Stimulated activated CD4-positive, alpha-beta T cell treated with anti-CD3 and anti-CD28 coated beads, Interleukin-2, amount 100 ng/mL, for 4 hours (primary cell): ENCODE results near the gene GGA1.

Experiments
- DNase-seq: peaks from one replicate; pipeline ENCODE4 v3.0.0-alpha.2; 2020; ENCODE audit warnings: low read depth

The GGA1 gene

DNA sequence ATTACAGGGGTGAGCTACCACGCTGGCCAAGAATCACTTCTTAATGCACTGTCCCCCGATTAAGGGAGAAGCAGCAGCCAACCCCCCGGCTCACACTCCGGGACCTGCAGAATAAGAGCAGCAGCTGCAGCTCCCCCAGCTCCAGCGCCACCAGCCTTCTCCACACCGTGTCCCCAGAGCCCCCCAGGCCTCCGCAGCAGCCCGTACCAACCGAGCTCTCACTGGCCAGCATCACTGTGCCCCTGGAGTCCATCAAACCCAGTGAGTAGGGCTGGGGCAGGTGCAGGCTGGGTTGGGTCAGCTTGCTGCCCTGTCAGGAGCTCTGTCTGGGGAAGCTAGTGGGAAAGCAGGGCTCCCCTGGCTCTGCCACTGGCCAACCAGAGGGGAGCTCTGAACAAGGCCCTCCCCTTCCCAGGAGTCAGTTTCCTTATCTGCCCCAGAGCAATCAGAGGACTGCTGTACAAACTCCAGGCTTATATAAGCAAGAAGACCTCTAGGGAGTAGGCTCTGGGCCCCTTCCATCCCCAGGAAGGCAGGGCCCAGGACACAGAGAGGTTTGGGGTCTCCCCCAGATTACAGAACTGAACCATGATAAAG is 22.3 kb downstream of the GGA1 start:
- no peak for DNase-seq

DNA sequence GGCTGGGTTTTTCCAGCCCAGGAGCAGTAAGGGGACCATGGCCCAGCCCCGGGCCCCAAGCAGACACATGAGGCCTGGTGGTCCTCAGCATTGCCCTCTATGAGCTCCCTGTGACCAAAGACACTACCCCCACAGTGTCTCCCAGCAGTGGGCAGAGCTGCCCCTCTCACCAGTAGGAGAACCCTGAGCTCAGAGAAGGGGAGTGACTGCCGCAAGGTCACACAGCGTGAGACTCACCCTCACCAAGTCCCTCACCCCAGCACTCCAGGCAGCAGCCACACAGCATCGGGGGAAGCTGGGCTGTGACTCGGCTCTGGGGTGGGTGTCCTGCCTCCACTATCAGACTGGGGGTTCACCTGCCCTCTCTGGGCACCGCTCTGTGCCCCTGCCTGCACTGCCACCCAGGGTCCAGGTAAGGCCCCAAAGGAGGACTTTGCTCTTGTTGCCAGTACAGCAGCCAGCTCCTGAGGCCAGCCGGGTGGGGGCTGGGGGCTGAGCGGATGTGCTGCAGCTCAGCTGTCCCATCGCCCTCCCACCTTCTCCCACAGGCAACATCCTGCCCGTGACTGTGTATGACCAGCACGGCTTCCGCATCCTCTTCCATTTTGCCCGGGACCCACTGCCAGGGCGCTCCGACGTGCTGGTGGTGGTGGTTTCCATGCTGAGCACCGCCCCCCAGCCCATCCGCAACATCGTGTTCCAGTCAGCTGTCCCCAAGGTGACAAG is 23.0 kb downstream of the GGA1 start:
- no peak for DNase-seq

DNA sequence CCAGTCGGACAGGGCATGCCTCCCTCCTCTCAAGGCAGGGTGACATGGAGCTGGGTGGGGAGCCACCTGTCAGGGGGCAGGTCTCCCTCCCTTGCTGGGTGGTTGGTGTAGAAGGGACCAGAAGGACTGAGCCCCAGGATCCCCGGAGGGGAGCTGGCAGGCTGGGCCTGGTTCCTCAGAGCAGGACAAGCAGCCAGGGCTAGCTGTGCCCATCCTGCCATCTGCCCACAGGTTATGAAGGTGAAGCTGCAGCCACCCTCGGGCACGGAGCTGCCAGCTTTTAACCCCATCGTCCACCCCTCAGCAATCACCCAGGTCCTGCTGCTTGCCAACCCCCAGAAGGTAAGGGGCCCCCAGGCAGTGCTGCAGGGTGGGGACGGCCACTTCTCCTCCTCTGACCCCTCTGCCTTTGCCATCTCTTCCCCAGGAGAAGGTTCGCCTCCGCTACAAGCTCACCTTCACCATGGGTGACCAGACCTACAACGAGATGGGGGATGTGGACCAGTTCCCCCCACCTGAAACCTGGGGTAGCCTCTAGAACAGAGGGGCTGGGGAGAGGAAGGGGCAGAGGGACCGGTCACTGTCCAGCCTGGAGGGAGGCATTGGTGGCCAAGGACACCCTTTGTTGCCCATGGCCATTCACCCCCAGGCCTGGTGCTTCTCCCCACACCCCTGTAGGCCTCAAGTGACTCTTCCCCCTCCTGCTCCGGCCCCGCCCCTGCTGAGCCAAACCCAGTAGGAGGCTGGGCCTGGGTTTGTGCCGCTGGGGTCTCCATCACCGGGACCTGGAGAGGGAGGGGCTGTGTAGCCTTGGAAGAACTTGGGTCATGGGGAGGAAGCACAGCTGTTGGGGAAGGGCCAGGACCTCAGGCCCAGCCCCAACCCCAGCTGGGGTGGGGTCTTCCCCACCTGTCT is 23.8 kb downstream of the GGA1 start:
- no peak for DNase-seq

DNA sequence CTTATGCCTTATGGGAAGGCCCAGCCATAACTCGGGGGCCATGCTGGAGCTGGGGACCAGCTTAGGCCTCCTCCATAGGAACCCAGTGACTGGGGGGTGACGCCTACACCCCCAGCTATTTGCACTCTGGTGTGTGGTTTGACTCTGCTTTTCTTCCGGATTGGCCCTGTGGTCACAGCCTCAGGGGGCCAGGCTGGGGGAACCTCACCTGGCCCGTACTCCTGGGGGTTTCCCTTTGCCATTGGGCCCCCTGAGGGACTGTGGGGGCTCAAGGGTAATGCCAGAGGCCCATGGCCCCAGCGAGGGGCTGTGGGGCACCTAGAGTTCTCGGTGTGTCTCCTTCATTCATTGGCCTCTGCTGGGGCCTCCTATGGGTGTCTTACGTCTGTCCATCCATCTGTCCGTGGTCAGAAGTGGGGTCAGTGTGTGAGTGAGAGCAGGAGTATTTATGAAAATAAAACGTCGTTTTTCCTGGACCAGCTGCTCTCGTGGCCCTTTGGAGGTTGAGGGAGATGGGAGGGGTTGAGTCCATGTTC is 24.5 kb downstream of the GGA1 start:
- DNase-seq = no peak

DNA sequence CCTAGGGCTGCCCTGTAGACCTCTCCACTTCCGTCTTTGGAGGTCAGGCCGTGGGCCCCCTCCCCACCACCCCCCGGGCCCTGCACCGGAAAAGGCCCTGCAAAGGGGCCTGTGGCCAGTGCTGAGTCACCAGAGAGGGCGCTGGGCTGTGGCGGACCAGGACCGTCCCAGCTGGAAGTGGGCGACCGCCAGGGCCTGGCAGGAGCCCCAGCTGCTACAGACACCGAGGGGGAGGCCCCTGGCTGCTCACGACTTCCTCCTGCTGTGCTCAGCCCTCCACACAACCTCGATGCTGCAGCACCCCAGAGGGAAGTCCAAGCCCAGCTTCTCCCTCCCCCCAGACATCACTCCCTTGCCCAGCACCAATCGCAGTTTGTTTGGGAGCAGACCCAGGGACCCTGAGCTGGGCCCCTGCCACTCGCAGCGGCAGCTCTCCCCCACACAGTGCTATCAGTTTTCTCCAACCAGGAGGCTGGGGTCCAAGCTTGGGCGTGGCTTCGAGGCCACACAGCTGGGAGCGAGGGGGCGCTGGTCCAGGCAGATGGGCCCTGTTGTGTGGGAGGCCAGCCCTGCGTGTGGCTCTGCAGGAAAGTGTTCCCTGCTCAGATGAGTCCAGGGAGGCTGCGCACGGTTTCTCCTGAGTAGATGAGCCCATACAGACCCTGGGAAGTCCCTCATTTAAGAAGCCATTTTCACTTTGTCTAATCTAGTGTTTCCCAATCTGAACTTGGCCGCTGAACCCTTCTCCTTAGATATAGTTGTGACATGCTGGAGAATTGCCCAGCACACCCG is 25.2 kb downstream of the GGA1 start:
- DNase-seq = no peak

DNA sequence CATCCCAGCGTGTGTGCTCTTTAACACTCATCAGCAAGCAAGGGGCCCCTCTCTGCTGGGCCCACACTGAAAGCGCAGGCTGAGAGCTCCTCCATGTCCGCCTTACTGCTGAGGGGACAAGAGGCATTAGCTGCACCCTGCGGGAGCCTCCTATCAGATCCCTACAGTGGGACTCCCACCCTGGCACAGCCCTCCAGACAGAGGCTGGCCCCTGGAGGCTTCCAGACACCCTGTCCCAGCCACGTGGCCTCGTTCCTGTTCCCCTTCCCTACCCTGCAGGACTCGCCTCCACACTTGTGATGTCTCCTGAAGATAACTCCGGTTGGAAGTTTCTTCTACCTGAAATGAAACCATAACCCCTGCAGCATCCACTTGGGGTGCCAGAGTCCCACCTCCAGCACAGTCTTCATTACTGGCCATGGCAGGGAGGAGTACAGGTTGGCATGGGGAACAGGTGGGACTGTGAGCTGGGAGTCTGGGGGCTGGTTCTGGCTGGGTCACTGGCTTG is 25.8 kb downstream of the GGA1 start:
- no peak for DNase-seq

DNA sequence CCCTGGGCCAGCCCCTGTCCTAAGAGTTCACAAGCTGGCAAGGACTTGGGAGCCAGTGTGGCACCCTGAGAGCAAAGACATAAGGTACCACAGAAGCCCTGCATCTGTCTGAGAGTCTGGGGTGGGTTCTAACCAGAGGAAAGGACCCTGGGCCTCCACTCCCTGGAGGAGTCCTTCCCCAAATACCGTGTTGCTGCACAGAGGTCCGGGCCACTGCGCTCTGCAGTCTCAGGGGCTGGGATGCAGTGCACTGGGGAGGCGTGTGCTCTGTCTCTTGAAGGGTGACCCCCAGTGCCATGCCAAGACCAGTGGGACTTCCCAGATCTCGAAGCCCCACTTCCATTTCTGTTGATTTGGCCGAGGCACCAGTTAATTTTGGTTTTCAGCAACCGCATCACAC is 26.5 kb downstream of the GGA1 start:
- DNase-seq = no peak

DNA sequence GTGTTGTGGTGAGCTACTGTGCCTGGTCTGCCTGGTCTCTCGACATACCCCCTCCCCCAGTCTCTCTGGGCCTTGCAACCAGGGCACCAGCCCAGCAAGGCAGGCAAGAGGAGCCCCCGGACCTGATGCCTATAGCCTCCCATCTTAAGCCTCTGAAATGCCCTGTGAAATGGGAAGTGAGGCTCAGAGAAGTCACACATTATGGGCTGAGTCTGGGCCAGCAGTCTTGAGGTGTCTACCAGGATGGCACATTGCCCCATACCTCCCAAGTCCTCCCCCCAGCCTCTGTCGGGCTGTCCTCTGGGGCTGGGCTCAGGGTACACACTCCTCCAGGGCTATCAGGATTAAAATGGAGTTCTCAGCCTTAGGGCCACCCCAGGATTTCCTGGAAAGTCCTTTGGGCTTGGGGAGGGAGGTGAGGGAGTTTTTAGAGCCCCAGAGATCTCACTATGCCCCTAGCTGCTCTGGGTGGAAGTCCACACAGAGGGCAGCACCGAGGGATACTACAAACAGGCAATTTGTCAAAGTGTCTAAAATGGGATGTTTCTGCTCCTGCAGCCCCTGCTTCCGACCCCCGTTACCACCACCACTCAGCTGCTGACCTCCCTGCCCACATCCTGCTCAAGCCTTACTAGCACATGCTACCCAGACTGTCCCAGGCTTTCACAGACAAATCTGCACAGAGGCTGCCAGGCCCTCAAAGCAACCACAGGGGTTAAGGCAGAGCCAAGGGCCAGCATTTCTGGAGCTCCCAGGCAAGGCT is 27.7 kb downstream of the GGA1 start:
- no peak for DNase-seq

DNA sequence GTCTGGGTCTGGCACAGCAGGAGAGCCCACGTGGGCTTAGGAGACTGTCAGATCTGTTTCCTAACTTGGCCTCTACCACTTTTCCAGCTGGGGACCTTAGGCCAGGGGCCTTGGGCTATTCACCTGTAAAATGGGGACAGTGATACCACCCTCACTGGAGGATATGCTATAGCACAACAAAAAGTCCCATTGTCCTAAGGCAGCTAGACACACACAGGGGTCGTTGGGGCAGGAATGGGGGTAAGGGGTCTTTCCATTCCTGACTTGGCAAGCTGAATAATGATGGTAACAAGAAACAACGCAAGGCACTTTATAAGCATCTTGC is 28.3 kb downstream of the GGA1 start:
- DNase-seq = no peak

DNA sequence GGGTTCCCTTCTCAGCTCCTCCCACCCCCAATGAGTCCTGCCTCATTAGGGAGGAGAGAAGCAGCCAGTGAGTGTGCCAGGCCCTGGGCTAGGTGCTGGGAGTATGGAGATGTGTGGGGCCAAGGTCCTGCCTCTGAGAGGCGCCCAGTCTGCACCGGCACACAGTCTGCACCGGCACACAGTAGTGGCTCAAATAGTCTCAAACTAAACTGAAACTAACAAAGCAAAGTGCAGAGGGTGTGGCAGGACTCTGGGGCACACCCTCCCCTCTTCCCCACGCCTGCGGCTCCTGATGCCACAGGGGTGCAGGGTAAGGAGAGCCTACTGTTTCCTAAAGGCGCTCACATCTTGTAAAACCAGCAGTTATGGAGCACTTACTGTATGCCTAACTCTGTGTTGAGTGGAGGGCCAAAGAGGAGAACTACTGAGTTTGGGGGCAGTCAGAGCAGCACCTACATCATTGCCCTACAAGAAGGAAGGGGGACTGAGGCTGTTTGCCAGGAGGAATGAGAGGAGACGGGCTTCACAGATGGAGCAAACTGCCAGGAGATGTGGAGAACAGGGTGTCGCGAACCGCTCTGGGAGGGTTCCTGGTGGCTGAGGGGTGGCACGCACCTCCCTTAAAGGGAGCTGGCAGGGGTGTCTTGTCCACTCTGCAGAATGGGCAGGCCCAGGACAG is 29.9 kb downstream of the GGA1 start:
- no peak for DNase-seq

DNA sequence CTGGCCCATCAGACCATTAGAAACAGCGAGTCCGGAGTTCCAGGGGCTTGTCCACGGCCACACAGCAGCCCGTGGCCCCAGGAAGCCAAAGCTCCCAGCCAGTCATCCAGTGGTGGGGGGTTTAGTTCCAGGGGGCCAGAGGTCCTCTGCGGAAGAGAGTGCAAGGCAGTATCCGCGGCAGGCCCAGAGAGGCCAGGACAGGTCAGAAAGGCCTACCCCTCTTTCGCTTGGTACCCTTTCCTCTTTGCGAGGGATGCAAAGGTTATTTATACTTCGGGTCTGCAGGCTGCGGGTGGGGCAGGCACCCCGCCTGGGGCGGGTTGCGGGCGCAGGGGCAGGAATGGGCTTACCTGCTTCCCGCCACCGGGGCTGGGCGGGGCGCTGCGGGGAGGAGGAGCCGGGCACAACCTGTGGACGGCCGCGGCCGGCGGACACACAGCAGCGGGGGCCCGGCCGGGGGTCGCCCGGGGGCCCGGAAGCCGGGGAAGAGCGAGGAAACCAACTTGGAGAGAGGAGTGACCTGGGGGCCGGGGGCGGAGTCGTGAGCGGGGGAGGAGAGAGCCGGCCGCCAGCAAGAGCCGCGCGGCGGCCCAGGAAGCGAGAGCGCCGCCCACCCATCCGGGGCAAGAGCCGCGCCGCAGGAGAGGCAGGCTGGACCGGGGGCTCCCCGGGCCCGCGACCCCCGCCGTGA is 30.6 kb downstream of the GGA1 start, which contains the start of gene SH3BP1:
Gene SH3BP1, plus strand, starts transcription at position 600 of the 691 bp plus-strand sequence. CDS start 119 bp downstream, outside the sequence.
- DNase-seq = peak; percentile 36

DNA sequence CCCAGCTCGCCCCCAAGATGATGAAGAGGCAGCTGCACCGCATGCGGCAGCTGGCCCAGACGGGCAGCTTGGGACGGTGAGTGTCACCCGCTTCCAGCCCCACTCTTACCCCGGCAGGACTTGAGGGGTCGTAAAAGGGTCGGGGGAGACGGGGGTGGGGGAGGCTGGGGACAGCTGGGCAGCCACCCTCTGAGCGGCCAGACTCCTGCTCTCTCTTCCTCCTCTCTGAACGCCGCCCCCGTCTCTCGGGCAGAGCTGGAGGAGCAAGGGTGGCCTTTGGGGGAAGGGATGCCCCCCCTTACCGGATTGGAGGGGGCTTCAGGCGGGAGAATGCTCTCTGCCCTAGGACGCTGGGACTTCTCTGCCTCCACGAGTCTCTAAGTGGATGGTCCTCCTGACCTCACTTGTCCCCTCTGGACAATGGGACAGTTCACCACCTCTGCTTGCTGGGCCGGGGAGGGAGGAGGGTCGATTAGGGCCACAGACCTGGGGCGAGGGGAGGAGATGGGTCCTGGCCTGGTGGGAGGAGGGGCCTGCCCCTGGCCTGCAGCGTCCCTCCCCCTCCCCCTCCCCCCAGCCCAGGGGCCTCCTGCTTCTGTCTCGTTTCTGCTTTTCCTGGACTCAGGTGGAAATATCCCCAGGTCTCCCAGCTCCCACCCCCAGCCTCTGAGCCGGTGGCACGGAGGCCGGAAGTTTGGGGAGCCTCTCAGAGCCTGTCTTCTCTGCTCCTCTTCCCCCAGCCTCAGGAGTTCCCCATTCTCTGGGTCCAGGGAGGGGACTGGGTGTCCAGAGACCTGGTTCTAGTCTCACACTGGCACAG is 31.3 kb downstream of the GGA1 start:
- no peak for DNase-seq

DNA sequence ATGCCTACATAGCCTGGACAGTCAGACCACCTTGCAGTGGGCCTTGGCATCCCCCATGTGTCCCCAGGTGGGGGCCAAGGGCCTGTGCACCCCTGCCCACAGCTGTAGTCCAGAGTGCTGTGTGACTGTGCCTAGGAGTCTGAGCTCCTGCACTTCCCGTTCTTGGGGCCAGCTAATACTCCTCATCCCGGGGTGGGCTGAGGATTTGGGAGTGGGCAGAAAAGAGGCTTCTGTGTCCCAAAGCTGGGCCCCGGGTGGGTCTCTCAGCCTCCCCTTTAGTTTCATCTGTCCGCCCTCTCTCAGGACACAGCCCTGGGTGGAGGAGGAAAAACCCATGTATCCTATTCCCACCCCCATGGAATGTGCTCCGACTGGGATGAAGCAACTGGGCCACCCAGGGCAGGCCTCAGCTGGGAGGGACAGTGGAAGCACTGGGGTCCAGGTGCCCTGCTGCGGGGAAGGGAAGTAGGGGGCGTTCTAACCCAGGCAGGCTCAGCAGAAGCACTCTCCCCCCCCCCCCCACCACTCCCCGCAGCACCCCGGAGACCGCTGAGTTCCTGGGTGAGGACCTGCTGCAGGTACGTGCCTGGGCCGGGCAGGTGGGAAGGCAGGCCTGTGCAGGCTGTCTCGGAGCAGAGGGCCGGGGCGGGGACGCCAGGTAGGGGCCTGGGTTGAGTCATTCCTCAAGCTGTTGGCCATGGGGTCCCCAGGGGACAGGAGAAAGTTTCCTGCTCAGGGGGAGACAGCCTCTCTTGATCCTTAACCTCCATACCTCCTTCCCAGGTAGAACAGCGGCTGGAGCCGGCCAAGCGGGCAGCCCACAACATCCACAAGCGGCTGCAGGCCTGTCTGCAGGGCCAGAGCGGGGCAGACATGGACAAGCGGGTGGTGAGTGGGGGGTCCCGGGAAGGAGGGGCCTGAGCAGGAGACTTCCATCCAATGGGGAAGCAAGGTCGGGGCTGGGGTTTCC is 32.2 kb downstream of the GGA1 start:
- no peak for DNase-seq

DNA sequence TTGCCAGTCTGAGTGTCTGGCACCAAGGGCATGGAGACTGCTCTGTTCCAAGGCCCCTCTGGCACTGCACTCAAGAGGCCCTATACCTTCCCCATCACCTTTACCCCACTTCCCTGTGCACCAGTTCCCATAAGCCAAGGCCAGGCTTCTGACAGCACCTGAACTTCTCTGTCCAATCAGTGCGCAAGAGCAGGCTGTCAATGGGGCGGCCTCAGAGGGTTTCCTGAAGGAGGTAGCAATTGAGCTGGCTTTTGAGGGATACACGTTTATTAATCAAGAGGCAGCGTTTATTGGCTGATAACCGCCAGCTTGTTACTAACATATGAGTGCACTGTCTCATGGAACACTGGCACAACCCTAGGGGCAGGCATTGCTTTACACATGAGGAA is 32.9 kb downstream of the GGA1 start:
- no peak for DNase-seq

DNA sequence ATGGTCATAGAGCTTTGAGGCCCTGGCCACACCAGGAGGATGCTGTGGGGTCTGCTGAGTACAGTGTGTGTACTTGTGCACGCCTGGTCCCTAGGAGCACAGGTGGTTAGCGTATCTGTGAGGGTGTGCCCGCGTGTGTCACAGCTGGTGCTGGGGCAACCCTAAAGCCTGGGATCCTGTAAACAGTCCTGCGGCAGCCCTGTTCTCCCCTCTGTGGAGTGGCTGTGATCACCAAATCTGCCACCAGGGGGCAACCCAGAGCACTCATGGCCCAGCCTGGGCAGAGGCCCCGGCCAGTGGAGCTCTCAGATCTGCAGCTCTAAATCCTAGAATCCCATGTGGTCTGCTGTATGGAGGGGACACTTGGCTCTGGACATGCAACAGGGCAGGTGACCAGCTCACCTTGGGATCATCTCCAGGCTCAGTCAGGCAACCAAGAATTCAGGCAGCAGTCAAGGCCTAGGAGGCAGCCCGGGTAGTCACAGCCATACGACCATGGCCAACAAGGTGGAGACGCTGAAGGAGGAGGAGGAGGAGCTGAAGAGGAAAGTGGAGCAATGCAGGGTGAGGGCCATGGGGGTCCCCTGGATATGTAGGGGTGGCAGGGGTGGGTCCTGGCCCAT is 34.7 kb downstream of the GGA1 start:
- peak; percentile 75 for DNase-seq

DNA sequence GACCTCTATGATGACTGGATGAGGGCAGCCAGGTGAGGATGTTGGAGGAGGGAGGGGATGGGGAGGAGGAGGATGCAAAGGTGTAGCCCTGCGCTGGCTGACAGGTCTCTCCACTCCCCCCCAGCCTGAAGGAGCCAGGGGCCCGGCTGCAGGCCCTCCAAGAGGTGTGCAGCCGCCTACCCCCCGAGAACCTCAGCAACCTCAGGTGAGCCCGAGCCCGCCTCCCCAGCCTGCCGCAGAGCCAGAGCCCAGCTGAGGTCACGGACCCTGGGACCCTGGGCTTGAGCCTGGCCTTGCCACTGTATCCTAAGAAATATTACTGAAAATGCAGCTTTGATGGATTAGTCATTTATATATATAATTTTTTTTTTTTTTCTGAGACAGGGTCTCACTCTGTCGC is 38.7 kb downstream of the GGA1 start:
- no peak for DNase-seq

DNA sequence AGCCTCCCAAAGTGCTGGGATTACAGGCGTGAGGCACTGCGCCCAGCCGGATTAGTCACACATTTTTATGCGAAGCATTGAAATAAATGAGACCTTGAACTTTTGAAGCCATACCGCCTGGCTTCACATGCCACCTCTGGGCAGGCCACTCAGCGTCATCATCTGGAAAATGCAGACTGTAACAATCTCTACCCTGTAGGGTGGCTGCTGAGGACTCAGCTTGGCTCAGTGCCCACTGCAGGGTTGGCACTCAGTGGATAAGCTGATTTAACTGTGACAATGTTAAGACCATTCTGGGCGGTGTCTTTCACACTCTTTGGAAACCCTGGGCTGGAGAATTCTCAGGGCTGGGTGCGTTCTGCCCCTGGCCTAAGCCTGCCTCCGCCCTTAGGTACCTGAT is 39.3 kb downstream of the GGA1 start:
- no peak for DNase-seq
